Adrenal gland (tissue), 5 donors: ENCODE measurements around the gene BLTP3B.

Source experiments
- POLR2A ChIP-seq, 2 donors: fragments of 450-650 bp; IDR thresholded peaks; one replicate each; pipeline ENCODE4 v1.6.1; 2017; ENCODE audit warnings: antibody characterized with exemption in 2 of 2, mild to moderate bottlenecking in 2 of 2, moderate library complexity in 1 of 2
- TF ChIP-seq, protein P1 (sequence below), 6 experiments: fragments of 450-650 bp in 4 of 6; fragments of 200-600 bp in 2 of 6; sonication (generic) in 1 of 6; IDR thresholded peaks; 1 replicate in 5 of 6; 2 replicates in 1 of 6; pipeline versions ENCODE4 v1.5.1 to v1.8.0; 2016 to 2021; ENCODE audit warnings: antibody characterized with exemption in 6 of 6, mild to moderate bottlenecking in 2 of 6, moderate library complexity in 1 of 6
- donor health status: DM: no; HTN: no; CAD: no.

DNA sequence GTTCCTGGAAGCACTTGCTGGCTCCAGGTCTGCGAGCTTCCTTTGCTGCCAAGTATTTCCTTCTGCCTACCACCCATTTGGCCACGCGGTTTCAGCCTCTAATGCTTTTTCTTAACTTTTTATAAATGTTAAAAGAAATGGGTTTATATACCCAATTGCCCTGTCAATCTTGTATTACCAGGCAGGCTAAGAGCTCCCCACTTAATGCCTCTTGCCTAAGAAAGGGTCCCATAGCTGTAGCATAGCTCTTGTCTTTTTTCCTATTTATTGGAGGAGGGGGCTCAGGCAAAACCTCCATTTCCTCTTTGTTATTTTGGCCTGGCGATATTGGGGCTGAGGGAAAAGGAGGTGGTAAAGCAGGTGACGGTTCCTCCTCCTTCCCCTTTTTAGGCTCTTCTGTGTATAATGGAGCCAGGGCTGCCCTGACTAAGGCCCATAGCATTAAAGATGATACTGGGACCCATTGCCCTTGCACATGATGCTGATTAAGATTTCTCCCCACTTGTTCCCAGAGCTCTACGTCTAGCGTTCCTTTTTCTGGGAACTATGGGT lies 21.6 kb upstream of the BLTP3B start:
- no peak for TF ChIP-seq POLR2A (IDR thresholded peaks at IDR 0.05)
- TF ChIP-seq, protein P1, sequence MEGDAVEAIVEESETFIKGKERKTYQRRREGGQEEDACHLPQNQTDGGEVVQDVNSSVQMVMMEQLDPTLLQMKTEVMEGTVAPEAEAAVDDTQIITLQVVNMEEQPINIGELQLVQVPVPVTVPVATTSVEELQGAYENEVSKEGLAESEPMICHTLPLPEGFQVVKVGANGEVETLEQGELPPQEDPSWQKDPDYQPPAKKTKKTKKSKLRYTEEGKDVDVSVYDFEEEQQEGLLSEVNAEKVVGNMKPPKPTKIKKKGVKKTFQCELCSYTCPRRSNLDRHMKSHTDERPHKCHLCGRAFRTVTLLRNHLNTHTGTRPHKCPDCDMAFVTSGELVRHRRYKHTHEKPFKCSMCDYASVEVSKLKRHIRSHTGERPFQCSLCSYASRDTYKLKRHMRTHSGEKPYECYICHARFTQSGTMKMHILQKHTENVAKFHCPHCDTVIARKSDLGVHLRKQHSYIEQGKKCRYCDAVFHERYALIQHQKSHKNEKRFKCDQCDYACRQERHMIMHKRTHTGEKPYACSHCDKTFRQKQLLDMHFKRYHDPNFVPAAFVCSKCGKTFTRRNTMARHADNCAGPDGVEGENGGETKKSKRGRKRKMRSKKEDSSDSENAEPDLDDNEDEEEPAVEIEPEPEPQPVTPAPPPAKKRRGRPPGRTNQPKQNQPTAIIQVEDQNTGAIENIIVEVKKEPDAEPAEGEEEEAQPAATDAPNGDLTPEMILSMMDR (IDR thresholded peaks at IDR 0.05) = peak in 1 of 6 experiments; percentile 2
